Fibroblast of lung (primary cell): ENCODE measurements around the gene XIRP2.

Source experiments
- CTCF ChIP-seq, 2 donors: IDR thresholded peaks in 1 of 2; conservative IDR thresholded peaks in 1 of 2; 1 replicate in 1 of 2; 2 replicates in 1 of 2; pipeline ENCODE4 v1.5.1; 2011 to 2012; ENCODE audit warnings: low read length in 2 of 2, control low read depth in 1 of 2, inconsistent platforms in 1 of 2, low read depth in 1 of 2, mild to moderate bottlenecking in 1 of 2
- EZH2 ChIP-seq: IDR thresholded peaks from 2 replicates; pipeline ENCODE4 v1.5.1; 2012; ENCODE audit warnings: low read length, control low read depth, mild to moderate bottlenecking; ENCODE audit errors: missing control alignments

- TF ChIP-seq CTCF (conservative IDR thresholded peaks at IDR 0.05 in 1 of 2, IDR thresholded peaks at IDR 0.05 in 1 of 2; ENCODE audit: low read depth in 1 of 2, low read length in 2 of 2) = no peak
- no peak for TF ChIP-seq EZH2
Observed at GRCh38 chr2:167177196-167177595, 288.9 kb downstream of the XIRP2 start.
